GM12875 (cell line): ENCODE data around the gene GPHN.
"Not testable (repeated sequence)": the region's sequence is repeated elsewhere in the genome, so short reads cannot be mapped to it uniquely, and the experiment has no call there.

Experiments used
- H3K4me3 ChIP-seq: one replicate; pipeline ENCODE4 v1.5.1; 2011; ENCODE audit warnings: low read depth, low read length, control low read depth
- TF ChIP-seq, protein P1 (sequence below): IDR thresholded peaks from 2 replicates; pipeline ENCODE4 v1.5.1; 2011; ENCODE audit warnings: low read depth, mild to moderate bottlenecking, control low read depth, inconsistent platforms, low read length, moderate library complexity, borderline replicate concordance; ENCODE audit not compliant: insufficient read depth

Gene GPHN

DNA sequence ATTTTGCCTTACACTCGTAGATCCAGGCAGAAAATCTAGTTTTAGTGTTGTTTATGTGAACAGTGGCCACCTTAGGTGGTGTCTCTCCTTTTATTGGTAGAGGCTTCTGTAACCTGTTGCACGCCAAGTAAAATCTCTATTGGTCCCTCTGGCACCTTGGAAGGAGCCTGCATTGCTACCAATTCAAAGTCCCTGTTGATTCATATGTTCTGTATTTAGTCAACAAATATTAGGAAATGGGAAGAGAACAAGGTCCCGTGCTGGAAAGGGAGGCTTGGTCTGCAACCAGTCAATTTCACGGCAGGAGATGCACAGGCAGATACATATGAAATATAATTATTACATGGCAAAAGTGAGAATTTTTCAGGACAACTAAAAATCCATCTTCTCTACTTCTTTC, 6.4 kb upstream of the GPHN start:
- TF ChIP-seq, protein P1, sequence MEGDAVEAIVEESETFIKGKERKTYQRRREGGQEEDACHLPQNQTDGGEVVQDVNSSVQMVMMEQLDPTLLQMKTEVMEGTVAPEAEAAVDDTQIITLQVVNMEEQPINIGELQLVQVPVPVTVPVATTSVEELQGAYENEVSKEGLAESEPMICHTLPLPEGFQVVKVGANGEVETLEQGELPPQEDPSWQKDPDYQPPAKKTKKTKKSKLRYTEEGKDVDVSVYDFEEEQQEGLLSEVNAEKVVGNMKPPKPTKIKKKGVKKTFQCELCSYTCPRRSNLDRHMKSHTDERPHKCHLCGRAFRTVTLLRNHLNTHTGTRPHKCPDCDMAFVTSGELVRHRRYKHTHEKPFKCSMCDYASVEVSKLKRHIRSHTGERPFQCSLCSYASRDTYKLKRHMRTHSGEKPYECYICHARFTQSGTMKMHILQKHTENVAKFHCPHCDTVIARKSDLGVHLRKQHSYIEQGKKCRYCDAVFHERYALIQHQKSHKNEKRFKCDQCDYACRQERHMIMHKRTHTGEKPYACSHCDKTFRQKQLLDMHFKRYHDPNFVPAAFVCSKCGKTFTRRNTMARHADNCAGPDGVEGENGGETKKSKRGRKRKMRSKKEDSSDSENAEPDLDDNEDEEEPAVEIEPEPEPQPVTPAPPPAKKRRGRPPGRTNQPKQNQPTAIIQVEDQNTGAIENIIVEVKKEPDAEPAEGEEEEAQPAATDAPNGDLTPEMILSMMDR: no peak
- H3K4me3 ChIP-seq: no peak overlapping the region

- H3K4me3 ChIP-seq: not testable (repeated sequence)
These were observed 5.1 kb upstream of the GPHN start for GRCh38 chr14:66502836-66503235.

DNA sequence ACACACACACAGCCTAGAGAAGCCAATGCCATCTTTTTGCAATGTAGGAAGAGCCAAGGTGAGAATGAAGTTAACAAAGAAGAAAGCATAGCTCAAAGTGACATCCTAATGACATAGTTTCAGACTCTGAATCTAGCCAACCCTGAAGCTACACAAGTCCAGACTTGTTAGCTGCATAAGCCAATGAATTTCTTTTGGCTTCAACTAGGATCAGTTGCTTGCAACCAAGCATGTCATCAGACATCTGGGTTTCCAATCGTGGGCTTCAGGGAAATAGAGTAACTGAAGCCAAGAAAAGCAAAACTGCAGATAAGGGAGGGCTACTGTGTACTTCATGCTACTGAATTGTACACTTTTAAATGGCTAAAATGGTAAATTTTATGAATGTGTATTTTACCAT, 4.4 kb upstream of the GPHN start:
- no peak overlapping the region for H3K4me3 ChIP-seq
- TF ChIP-seq, protein P1: no peak

- TF ChIP-seq, protein P1: no peak
- H3K4me3 ChIP-seq: peak overlapping the region; percentile 80
These were observed 696 bp upstream of the GPHN start for GRCh38 chr14:66507181-66507721.

GRCh38 chr14:66508547-66508845, 549 bp downstream of the GPHN start:
- peak overlapping the region; percentile 80 for H3K4me3 ChIP-seq
- TF ChIP-seq, protein P1: no peak

- TF ChIP-seq, protein P1: no peak
- H3K4me3 ChIP-seq: peak overlapping the region; percentile 80
These were observed 1.1 kb downstream of the GPHN start for GRCh38 chr14:66508846-66509621.

DNA sequence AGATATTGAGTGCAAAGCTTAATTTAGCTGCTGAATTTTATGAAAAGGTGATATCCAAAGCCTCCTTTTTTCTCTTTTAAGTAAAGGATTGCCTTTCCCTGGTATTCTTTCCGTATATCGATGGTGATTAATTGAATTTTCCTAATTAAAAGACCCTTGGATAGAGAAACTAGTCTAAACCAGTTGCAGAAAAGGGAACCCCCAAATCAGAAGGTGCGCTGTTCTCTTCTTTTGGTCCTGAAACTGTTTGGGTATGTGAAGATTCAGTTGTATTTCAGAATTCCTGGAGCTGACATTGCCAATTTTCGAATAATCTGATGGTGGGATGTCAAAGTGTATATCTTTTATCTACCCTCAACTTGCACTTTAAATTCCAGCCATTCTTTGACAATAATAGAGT, 1.9 kb downstream of the GPHN start:
- peak overlapping the region; percentile 80 for H3K4me3 ChIP-seq
- TF ChIP-seq, protein P1: no peak
